Esophagus squamous epithelium (tissue), 4 donors: ENCODE results near the gene PSMD13.

Experiments used
- POLR2A ChIP-seq, 4 donors: fragments of 450-650 bp; IDR thresholded peaks; one replicate each; pipeline ENCODE4 v1.6.1; 2017; ENCODE audit warnings: antibody characterized with exemption in 4 of 4, mild to moderate bottlenecking in 4 of 4, moderate library complexity in 3 of 4
- TF ChIP-seq, protein P1 (sequence below), 6 experiments: fragments of 450-650 bp in 4 of 6; fragments of 200-600 bp in 2 of 6; sonication (generic) in 2 of 6; IDR thresholded peaks; one replicate each; pipeline ENCODE4 v1.5.1; 2016 to 2019; ENCODE audit warnings: antibody characterized with exemption in 6 of 6, mild to moderate bottlenecking in 4 of 6, moderate library complexity in 4 of 6

DNA sequence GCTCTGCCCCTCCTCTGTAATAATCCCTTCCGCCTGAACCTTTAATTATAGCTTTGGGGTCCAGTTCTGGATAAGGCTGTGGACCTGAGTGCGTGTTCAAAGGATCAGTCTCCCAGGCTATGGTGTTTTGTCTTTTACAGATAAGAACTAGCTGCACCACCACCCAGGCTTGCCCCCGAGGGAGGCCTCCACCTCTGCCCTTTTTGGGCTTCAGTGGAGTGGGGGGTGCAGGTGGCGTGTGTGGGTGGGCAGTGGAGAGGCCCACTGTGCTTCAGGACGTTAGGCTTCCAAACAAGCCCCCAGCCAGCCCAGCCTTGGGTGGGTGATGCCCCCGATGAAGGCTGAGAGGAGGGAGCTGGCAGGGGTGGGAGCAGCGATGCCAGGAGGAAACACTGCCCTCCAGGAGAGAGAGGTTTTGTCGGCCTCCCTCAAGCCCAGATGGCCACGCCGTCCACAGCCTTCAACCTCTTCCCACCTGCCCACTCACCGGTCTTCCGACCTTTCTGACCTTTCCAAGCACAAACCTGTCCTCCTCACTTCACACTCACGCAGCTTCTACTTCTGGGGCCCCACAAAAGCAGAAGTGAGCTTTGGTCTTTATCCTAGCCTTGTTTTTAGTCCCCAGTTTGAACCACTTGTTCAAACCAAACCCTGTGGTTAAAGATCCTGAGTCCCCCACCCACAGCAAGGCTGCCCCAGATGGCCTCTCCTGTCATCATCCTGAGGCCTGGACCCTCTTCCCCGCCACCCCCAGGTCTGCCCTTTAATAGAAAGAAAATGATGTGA is 20.4 kb downstream of the PSMD13 start:
- TF ChIP-seq POLR2A (IDR thresholded peaks at IDR 0.05), result no peak
- TF ChIP-seq, protein P1, sequence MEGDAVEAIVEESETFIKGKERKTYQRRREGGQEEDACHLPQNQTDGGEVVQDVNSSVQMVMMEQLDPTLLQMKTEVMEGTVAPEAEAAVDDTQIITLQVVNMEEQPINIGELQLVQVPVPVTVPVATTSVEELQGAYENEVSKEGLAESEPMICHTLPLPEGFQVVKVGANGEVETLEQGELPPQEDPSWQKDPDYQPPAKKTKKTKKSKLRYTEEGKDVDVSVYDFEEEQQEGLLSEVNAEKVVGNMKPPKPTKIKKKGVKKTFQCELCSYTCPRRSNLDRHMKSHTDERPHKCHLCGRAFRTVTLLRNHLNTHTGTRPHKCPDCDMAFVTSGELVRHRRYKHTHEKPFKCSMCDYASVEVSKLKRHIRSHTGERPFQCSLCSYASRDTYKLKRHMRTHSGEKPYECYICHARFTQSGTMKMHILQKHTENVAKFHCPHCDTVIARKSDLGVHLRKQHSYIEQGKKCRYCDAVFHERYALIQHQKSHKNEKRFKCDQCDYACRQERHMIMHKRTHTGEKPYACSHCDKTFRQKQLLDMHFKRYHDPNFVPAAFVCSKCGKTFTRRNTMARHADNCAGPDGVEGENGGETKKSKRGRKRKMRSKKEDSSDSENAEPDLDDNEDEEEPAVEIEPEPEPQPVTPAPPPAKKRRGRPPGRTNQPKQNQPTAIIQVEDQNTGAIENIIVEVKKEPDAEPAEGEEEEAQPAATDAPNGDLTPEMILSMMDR (IDR thresholded peaks at IDR 0.05), result no peak
